Measurements from ENCODE around the gene HNRNPK. TPM values are rescaled to one million over a fixed set of nuclear protein-coding genes. Genes with fewer than 3 reads are reported as not detected.
A peak's percentile ranks its signal among the peaks of the same experiment; 100 is the strongest.

HNRNPK gene
- total and polyA plus RNA-seq, 2 of the 13 experiments (the other 11 are each of a cell fraction or from before 2014, with no cell fraction given): 321 to 712 TPM

- peak; percentile 87; the same call in 1 of the 2 replicates for TF ChIP-seq ZNF598 (CRISPR knock-in tag; IDR thresholded peaks at IDR 0.05; ENCODE audit: borderline replicate concordance)
- TF ChIP-seq ZNF605 (CRISPR knock-in tag; IDR thresholded peaks at IDR 0.05): peak; percentile 91
- TF ChIP-seq CSRNP2 (CRISPR knock-in tag; conservative IDR thresholded peaks at IDR 0.05; ENCODE audit: low read depth): peak; percentile 63; the same call in 1 of the 2 replicates
- TF ChIP-seq ZNF616 (CRISPR knock-in tag; IDR thresholded peaks at IDR 0.05; ENCODE audit: low read depth): peak; percentile 16; the same call in 1 of the 2 replicates
- peak; percentile 54; the same call in 1 of the 2 replicates for TF ChIP-seq FOXC1 (CRISPR knock-in tag; IDR thresholded peaks at IDR 0.05; ENCODE audit: borderline replicate concordance)
- no peak for TF ChIP-seq PAX8 (CRISPR knock-in tag; IDR thresholded peaks at IDR 0.05; ENCODE audit: borderline replicate concordance)
- peak; percentile 80; the same call in 1 of the 2 replicates for TF ChIP-seq MYC (CRISPR knock-in tag; IDR thresholded peaks at IDR 0.05; ENCODE audit: borderline replicate concordance)
- TF ChIP-seq ZFP37 (CRISPR knock-in tag; IDR thresholded peaks at IDR 0.05; ENCODE audit: borderline replicate concordance): 0 out of 2 replicates have a peak, but pooled peaks have one; percentile 68
- TF ChIP-seq PCBP1 (IDR thresholded peaks at IDR 0.05; ENCODE audit: borderline replicate concordance, low read depth, low read length): peak; percentile 5; the same call in 1 of the 2 replicates
- peak; percentile 19; the same call in 1 of the 2 replicates for TF ChIP-seq SPEN (CRISPR knock-in tag; IDR thresholded peaks at IDR 0.05; ENCODE audit: low read depth)
- TF ChIP-seq SMC3 (IDR thresholded peaks at IDR 0.05; ENCODE audit: low read length): no peak
- peak; percentile 40; the same call in 1 of the 2 replicates for TF ChIP-seq SP1 (IDR thresholded peaks at IDR 0.05)
- peak; percentile 64 for TF ChIP-seq SP1 (CRISPR knock-in tag; IDR thresholded peaks at IDR 0.05)
- TF ChIP-seq SYNCRIP (IDR thresholded peaks at IDR 0.05; ENCODE audit: insufficient read depth, low read depth, low read length): no peak
- TF ChIP-seq GMEB2 (CRISPR knock-in tag; IDR thresholded peaks at IDR 0.05; ENCODE audit: low read depth): peak; percentile 47; the same call in 1 of the 2 replicates
- peak; percentile 83 for TF ChIP-seq MXD3 (CRISPR knock-in tag; IDR thresholded peaks at IDR 0.05)
- TF ChIP-seq GTF3A (CRISPR knock-in tag; conservative IDR thresholded peaks at IDR 0.05): no peak
- 0 out of 2 replicates have a peak, but pooled peaks have one; percentile 14 for TF ChIP-seq MIER3 (CRISPR knock-in tag; IDR thresholded peaks at IDR 0.05; ENCODE audit: borderline replicate concordance)
- no peak for TF ChIP-seq ZMYM2 (CRISPR knock-in tag; IDR thresholded peaks at IDR 0.05)
- 0 out of 2 replicates have a peak, but pooled peaks have one; percentile 53 for TF ChIP-seq GATA4 (IDR thresholded peaks at IDR 0.05; ENCODE audit: borderline replicate concordance, low read depth)
- peak; percentile 95 for TF ChIP-seq NCOA1 (CRISPR knock-in tag; IDR thresholded peaks at IDR 0.05)
- peak; percentile 93 for TF ChIP-seq DMAP1 (CRISPR knock-in tag; IDR thresholded peaks at IDR 0.05)
- TF ChIP-seq HOXA7 (CRISPR knock-in tag; IDR thresholded peaks at IDR 0.05): 0 out of 2 replicates have a peak, but pooled peaks have one; percentile 9
- 0 out of 2 replicates have a peak, but pooled peaks have one; percentile 42 for TF ChIP-seq JUND (CRISPR knock-in tag; IDR thresholded peaks at IDR 0.05)
- TF ChIP-seq ARHGAP35 (CRISPR knock-in tag; IDR thresholded peaks at IDR 0.05; ENCODE audit: borderline replicate concordance): peak; percentile 67; the same call in 1 of the 2 replicates
- TF ChIP-seq KDM5B (CRISPR knock-in tag; IDR thresholded peaks at IDR 0.05; ENCODE audit: borderline replicate concordance): peak; percentile 62; the same call in 1 of the 2 replicates
- peak; percentile 73; the same call in 1 of the 2 replicates for TF ChIP-seq MXD1 (CRISPR knock-in tag; IDR thresholded peaks at IDR 0.05)
Observed at GRCh38 chr9:83980395-83981125, 545 bp upstream of the HNRNPK start, which contains the start of gene RMI1 (continued).

Data from HepG2 (cell line).